ENCODE measurements around the gene LRRC34.

The LRRC34 gene

GRCh38 chr3:169812332-169813235 lies at the start of gene LRRC34, which contains the start of gene LRRIQ4:
Gene LRRC34 (minus strand): TSS chr3:169812904. CDS start chr3:169812548, 356 bp downstream.
Gene LRRIQ4 (plus strand): TSS chr3:169812870. CDS start chr3:169821922, 9,052 bp downstream.
- POLR2A ChIA-PET = interaction anchor here (1.9 kb wide), 1 partner anchor 155 kb away, joined by 5 read pairs; the partner anchor contains the start of gene SEC62
- peak within 1 kb of the TSS; percentile 57 for H3K4me3 ChIP-seq (ENCODE audit: low read depth, low read length)
- TF ChIP-seq CTCF (IDR thresholded peaks at IDR 0.05; ENCODE audit: insufficient read depth, low read length, missing control alignments) = no peak
- DNase-seq (ENCODE audit: low read depth, low spot score) = no peak
- CTCF ChIA-PET = interaction anchor here (1.1 kb wide), 1 partner anchor 153 kb away, joined by 3 read pairs; no protein-coding TSS in a partner anchor

GRCh38 chr3:169861871-169862270 lies 49.2 kb upstream of the LRRC34 start:
- ChIA-PET CTCF (interaction anchor here (1.2 to 2.9 kb wide), 7 partner anchors 16 to 237 kb away, joined by 3 to 9 read pairs (median 5); no protein-coding TSS in a partner anchor), POLR2A (no interaction called here)
- no peak overlapping the region for H3K4me3 ChIP-seq (ENCODE audit: low read depth, low read length)
- no peak for TF ChIP-seq CTCF (IDR thresholded peaks at IDR 0.05; ENCODE audit: insufficient read depth, low read length, missing control alignments)
- no peak for DNase-seq (ENCODE audit: low read depth, low spot score)

GRCh38 chr3:169857811-169858210 lies 45.1 kb upstream of the LRRC34 start:
- CTCF ChIA-PET = no interaction called here
- no peak for TF ChIP-seq CTCF (IDR thresholded peaks at IDR 0.05; ENCODE audit: insufficient read depth, low read length, missing control alignments)

DNA sequence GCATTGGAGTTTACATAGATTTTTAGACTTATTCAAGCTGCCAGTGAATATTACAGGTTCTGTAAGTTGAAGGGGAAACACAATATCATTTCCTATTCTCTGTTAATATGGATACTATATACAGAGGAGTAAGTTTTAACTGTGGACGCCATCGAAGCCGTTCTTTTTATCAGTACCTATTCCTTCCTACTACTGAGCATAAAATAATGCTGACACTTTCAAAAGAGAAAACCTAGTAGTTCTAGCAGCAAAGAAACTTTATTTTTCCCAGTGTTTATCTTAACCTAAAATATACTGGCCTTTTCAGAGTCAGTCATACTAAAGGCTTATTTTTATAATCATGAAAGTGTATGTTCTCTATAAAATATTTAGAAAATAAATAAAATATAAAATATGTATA lies 42.8 kb upstream of the LRRC34 start:
- ChIA-PET CTCF (no interaction called here), POLR2A (no interaction called here)
- TF ChIP-seq CTCF (IDR thresholded peaks at IDR 0.05; ENCODE audit: insufficient read depth, low read length, missing control alignments) = no peak

More at GRCh38 chr3:169857811-169858210, 45.1 kb upstream of the LRRC34 start:
- POLR2A ChIA-PET = no interaction called here
- no peak for DNase-seq (ENCODE audit: low read depth, low spot score)
- no peak overlapping the region for H3K4me3 ChIP-seq (ENCODE audit: low read depth, low read length)

DNA sequence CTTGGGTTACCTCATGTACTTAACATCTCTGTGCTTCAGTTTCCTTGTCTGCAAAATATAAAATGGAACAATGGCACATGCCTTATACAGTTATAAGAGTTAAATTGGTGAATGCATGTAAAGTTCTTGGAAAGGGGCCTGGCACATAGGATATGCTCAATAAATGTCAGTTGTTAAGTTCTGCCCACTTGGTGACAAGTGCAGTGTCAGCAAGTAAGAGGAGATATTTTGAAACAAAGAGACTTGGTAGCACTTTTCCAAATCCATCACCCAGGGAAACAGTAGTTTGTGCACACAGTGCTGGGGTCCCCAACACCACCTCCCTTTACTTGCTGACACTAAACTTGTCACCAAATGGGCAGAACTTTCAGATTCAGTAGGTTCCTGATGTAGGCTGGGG lies 37.9 kb upstream of the LRRC34 start:
- CTCF ChIA-PET = no interaction called here
- DNase-seq (ENCODE audit: low read depth, low spot score) = no peak
- POLR2A ChIA-PET = no interaction called here
- no peak overlapping the region for H3K4me3 ChIP-seq (ENCODE audit: low read depth, low read length)
- TF ChIP-seq CTCF (IDR thresholded peaks at IDR 0.05; ENCODE audit: insufficient read depth, low read length, missing control alignments) = no peak

More for the DNA sequence above, 42.8 kb upstream of the LRRC34 start:
- DNase-seq (ENCODE audit: low read depth, low spot score) = no peak
- H3K4me3 ChIP-seq (ENCODE audit: low read depth, low read length) = no peak overlapping the region

DNA sequence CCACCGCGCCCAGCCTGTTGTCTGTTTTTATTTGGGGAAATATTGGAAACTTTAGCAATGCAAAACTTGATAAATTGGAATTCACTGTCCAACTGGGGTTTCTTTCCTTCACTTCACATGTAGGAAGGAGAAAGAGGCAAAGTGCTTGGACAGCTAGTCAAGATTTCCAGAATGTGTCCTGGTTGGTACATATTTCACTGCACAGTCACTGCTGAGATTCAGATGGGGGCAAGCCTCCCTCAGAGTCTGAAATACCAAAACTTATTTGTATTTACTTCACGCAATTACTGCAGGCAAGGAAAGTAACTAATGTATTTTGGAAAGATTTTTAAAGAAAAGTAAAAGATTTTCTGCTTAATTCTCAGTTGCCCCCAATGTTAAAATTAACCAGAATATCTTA lies 36.0 kb upstream of the LRRC34 start:
- no peak for DNase-seq (ENCODE audit: low read depth, low spot score)
- TF ChIP-seq CTCF (IDR thresholded peaks at IDR 0.05; ENCODE audit: insufficient read depth, low read length, missing control alignments) = no peak
- ChIA-PET CTCF (interaction anchor here (1.0 kb wide), 1 partner anchor 14 kb away, joined by 3 read pairs; no protein-coding TSS in a partner anchor), POLR2A (no interaction called here)
- H3K4me3 ChIP-seq (ENCODE audit: low read depth, low read length) = no peak overlapping the region

Data from AG04449 (cell line).